ENCODE measurements around the gene S100G. TPM values are rescaled to one million over a fixed set of nuclear protein-coding genes. Genes with fewer than 3 reads are reported as not detected.

The S100G gene, protein sequence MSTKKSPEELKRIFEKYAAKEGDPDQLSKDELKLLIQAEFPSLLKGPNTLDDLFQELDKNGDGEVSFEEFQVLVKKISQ
- total RNA-seq: not detected in 2 replicates

DNA sequence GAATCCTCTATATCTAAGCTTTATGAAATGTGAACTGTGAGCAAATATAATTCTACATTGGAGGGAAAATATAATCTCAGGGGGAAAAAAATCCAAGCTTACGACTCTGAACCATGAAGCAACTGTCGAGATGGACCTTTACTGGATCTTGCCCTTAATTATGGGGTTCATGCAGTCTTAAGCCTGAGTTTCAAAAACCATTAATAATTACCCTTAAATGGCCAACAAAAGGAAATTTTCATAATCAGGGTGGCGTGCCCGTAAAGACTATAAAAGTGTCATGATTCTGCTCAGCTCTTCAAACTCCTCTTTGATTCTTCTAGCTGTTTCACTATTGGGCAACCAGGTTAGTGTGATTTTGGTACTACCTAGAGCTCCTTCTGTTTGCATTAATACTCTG lies at the start of gene S100G:
Gene S100G (plus strand): TSS at position 301 of the 400 bp plus-strand sequence. CDS start 849 bp downstream, outside the sequence.

Small RNAs within 50 kb of the gene (small RNA-seq; reads per million reads assigned to genes)
- not detected for gene MIR548AM

Other genes starting within 250 kb of the S100G start
- gene CTPS2, start 62.5 kb downstream of the S100G start, total RNA-seq: 7.8 and 11.8 TPM in 2 replicates
- gene SYAP1, start 69.5 kb downstream of the S100G start, total RNA-seq: 32.5 and 36.3 TPM in 2 replicates
- gene TXLNG, start 136.3 kb downstream of the S100G start, total RNA-seq: 8.9 and 10.7 TPM in 2 replicates
- gene RBBP7, start 220.2 kb downstream of the S100G start, total RNA-seq: 70.1 and 77.7 TPM in 2 replicates

Data from hair follicle dermal papilla cell (primary cell).